ENCODE measurements around the gene EVI5L.

Gene EVI5L

GRCh38 chr19:7818806-7819205, 11.2 kb upstream of the EVI5L start:
- DNase-seq, result no peak

GRCh38 chr19:7819337-7819736, 10.7 kb upstream of the EVI5L start:
- DNase-seq, result no peak

DNA sequence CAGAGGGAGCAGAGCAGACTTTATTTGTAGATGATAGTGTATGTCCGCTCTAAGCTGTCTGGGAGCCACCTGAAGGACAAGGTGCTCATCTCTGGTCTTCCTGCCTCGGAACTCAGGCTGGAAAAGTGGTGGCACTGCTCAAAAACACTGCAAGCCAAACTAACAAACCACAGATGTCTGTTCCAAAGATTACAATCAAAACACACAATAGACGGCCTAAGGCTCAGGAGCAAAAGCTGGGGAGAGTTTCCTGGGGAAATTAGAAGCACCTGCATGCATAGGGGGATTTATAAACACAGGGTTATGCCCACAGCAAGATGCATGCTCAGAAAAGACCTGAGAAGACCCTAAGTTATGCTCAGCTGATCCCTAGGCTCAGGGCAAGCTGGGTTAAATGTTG, 9.4 kb upstream of the EVI5L start:
- no peak for DNase-seq

DNA sequence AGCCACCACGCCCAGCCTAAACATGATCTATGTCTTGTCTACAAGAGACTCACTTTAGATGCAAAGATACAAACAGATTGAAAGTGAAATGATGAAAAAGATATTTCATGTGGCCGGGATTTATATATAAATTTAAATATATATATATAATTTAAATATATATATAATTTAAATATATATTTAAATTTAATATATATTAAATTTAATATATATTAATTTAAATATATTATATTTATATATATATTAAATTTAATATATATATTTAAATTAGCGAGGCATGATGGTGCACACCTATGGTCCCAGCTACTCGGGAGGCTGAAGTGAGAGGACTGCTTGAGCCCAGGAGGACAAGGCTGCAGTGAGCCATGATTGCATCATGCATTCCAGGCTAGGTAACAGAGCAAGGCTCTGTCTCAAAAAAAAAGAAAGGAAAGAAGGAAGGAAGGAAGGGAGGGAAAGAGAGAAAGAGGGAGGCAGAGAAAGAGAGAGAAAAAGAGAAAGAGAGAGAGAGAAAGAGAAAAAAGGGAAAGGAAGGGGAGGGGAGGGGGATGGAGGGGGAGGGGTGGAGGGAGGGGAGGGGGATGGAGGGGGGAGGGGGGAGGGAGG, 7.0 kb upstream of the EVI5L start:
- no peak for DNase-seq

DNA sequence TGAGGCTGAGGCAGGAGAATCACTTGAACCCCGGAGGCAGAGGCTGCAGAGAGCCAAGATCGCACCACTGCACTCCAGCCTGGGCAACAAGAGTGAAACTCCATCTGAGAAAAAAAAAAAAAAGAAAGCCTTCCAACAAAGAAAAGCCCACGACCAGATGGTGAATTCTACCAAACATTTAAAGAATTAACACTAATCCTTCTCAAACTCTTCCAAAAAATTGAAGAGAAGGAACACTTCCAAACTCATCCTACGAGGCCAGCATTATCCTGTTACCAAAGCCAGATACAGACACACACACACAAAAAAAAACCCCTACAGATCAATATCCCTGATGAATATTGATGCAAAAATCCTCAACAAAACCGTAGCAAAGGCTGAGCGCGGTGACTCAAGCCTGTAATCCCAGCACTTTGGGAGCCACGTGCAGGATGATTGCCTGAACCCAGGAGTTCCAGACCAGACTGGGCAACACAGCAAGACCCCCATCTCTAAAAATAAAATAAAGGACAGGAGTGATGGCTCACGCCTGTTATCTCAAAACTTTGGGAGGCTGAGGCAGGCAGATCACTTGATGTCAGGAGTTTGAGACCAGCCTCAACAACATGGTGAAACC, 6.2 kb upstream of the EVI5L start:
- DNase-seq, result no peak

DNA sequence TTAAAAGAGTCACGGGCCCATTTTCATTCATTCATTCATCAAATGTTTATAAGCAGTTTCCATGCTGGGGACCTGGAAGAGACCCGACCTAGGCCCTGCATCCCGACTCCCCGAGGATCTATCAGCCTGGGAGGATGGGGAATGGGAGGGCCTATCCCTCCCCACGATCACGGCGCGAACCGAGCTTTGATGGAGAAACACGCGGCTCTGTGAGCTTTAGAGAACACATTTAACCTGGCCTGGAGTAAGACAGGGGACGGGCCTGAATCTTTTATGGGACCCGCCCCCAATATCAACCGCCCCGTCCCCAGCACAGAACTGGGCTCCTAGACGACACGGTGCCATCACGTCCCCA, 875 bp upstream of the EVI5L start:
- DNase-seq, result no peak

DNA sequence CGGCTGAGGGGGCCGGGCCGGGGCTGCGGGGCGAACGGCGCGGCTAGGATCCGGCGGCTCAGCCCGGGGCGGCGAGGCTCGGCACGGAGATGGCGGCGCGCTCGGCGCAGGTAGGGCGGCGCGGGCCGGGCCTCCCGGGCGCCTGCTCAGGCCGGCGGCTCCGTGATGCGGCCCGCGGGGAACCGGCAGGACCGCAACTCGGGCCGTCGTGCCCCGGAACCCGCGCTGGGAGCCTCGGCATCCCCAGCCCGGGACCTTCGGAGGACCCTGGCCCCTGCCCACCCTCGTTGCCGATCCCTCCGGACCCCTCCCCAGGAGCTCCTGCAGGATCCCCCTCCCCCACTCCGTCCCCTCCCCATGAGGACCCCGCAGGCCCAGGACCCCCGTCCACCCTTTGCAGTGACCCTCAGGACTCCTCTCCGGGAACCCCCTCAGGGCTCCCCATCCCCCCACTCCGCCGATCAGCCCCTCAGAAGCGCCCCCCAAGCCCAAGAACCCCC, 304 bp downstream of the EVI5L start:
- no peak for DNase-seq

- DNase-seq, result no peak
These were observed 805 bp downstream of the EVI5L start for GRCh38 chr19:7830823-7831222.

GRCh38 chr19:7831452-7831851, 1.4 kb downstream of the EVI5L start:
- no peak for DNase-seq

- DNase-seq, result no peak
These were observed 2.0 kb downstream of the EVI5L start for GRCh38 chr19:7832009-7832408.

DNA sequence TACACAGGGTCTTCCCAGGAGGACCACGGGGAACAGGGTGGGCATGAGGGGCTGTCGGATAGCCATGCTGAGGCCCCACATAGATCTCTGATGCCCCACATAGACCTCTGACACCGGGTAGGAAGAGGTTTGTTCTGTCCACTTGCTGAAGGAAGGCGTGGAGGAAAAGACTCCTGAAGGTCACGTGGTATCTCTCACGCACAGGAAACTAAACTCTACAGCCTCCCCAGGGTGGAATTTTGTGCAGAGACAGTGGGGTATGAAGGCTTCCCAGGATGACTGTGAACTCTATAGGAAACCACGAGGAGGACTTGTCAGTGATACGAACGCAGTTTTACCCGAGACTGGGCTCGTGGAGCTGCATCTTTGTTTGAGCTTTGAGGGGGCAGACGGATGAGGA, 2.8 kb downstream of the EVI5L start:
- DNase-seq, result no peak

DNA sequence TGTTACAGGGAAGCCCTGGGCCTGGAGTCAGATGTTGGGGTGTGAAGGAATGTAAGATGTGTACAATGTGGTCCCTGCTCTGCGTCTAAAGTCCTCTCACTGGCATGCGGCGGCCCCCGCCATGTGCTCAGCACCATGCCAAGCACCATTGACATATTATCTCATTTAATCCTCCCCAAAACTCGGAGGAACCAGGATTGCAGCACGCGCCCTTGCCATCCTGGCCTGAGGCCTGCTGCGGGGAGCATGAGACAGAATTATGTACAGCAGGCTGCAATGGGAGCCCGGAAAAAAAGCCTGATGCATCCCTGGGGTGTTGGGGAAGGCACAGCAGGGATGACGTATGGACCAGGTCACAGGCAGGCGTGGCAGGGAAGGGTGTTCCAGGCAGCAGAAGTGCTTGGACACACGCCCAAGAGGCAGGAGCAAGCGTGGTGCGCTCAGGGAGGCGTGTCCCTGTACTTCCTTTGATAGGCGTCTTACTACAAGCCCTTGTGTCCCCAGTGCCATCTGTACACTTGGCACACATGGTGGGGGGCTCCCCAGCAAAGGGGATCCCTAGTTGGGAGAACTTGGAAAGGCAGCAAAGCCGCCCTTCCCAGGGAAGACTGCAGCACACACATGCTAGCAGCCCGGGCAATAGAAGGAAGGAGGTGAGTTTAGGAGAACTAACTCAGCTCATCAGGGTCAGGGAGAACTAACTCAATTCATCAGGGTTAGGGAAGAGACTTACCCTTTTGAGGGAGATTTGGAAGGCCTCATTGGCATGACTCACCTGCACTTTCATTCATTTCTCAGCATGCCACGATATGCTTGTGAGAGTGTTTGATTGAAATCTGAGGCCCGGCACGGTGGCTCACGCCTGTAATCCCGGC, 3.4 kb downstream of the EVI5L start:
- DNase-seq, result no peak

- DNase-seq, result no peak
These were observed 9.5 kb downstream of the EVI5L start for GRCh38 chr19:7839476-7839875.

- DNase-seq, result no peak
These were observed 10.6 kb downstream of the EVI5L start for GRCh38 chr19:7840629-7841028.

- DNase-seq, result no peak
These were observed 12.0 kb downstream of the EVI5L start for GRCh38 chr19:7841751-7842660.

GRCh38 chr19:7842661-7843294, 12.8 kb downstream of the EVI5L start:
- DNase-seq, result no peak

DNA sequence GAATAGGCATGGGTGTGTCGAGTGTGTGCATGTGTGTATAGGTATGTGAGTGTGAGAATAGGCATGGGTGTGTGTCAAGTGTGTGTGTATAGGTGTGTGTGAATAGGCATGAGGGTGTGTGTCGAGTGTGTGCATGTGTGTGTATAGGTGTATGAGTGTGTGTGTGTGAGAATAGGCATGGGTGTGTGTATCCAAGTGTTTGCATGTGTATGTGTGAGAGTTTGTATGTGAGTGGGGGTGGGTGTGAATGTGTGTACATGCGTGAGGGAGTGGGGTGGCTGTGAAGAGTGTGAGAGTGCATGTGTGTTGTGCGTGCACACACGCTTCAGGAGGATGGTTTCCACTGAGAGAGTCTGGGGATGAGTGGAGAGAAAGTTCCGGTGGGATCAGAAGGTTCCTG, 13.5 kb downstream of the EVI5L start:
- DNase-seq, result no peak

DNA sequence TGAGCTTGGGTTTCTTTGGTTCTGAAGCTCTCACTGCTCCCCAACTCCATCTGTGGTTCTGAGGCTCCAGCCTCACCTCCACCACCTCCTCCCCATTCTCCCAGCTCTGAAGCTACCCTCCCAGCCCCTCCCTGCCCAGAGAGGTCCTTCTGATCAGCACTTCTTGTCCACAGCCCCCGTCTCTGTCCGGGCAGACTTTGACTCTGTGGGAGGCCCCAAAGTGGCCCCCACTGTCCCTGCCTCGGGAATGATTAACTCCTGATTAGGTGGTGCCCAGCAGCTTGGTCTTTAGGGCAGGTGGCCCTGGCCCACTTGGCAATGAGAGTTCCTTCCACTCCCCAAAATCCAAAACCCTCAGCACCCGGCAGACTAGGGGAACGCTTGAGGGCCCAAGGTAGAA, 14.4 kb downstream of the EVI5L start:
- no peak for DNase-seq

DNA sequence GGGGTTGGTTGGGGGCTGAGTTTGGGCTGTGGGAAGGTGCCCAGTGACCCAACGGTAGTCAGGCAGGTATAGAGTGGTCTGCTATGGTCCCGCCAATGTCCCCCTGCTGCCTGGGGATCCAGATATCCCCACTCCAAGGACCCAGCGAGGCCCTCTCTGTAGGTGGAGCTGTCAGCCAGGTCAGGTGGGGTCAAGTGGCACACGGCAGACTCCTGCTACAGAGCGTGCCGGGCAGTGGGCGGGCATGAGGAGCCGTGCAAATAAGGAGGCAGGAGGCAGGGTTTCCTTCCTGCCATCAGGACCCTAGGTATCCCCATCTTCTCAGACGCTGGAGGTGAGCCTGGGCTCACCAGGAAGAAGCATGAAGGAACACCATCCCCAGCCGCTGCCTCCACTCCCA, 14.9 kb downstream of the EVI5L start:
- no peak for DNase-seq

- DNase-seq, result no peak
These were observed 15.6 kb downstream of the EVI5L start for GRCh38 chr19:7845390-7846154.

- no peak for DNase-seq
These were observed 16.2 kb downstream of the EVI5L start for GRCh38 chr19:7846155-7846646.

- DNase-seq, result no peak
These were observed 17.6 kb downstream of the EVI5L start for GRCh38 chr19:7847664-7848063.
